ENCODE data around the gene DPH3.
A peak's percentile ranks its signal among the peaks of the same experiment; 100 is the strongest.
"Not testable (repeated sequence)": the region's sequence is repeated elsewhere in the genome, so short reads cannot be mapped to it uniquely, and the experiment has no call there.

DPH3 gene

DNA sequence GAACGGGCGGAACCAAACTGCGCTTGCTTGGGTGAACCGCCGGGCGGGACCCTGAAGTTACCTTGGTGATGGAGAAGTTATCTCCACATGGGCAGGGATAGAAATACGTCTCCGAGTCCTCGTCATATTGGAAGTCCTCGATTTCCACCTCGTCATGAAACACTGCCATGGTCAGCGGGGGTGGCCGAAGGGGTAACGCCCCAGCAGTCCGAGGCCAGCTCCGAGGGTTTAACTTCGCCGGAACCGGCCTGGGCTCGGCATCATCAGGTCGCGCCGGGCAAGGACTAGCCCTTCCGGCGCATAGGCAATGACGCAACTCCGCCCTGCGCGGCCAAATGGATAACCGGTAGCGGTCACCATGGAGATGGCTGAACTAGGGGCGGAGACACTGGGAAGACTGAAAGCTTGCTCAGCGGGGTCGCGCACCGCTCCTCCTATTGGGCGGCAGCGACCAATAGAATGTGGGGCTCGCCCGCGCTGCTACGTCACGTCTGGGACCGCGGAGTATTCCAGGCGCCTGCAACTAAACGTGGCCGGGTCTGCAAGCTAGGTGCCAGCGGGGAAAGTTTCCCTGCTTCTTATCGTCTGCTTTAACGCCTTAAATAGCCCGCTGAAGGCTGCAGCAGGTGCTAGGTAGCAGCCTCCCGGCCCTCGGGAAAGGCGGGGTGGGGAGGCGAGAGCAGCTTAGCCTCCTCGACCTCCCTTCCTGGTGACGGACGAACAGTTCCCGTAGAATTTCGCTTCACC, at the start of gene DPH3, which contains the start of gene OXNAD1:
Gene DPH3 (minus strand): TSS at position 236 of the 747 bp plus-strand sequence. CDS start 67 bp downstream, at position 169.
Gene OXNAD1 (plus strand): TSS at position 505 of the 747 bp plus-strand sequence. CDS start 5,741 bp downstream, outside the sequence.
- DNase-seq (ENCODE audit: low read depth, low spot score) = peak; percentile 100

GRCh38 chr3:16313886-16314645, 49.3 kb upstream of the DPH3 start:
- no peak for DNase-seq (ENCODE audit: low read depth, low spot score)

GRCh38 chr3:16311960-16312451, 47.3 kb upstream of the DPH3 start:
- no peak for DNase-seq (ENCODE audit: low read depth, low spot score)

GRCh38 chr3:16310486-16310885, 45.7 kb upstream of the DPH3 start:
- DNase-seq (ENCODE audit: low read depth, low spot score) = not testable (repeated sequence)

DNA sequence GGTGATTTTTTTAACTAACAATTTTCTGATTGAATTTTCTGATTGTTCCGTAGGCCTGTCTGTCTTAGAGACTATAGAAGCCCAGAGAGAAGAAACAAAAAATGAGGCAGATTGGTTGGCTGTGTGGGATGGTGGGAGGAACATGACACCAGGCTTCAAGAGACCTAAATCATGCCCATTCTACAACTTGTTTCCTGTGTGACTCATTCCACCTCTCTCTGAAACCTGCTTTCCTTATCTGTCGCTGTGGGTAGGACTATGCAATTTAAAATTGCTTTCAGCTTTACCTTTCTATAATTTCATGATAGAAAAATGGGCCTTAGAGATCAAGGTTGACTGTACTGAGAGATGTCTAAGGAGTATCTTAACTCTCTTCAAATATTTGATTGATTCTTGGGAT, 44.8 kb upstream of the DPH3 start:
- DNase-seq (ENCODE audit: low read depth, low spot score) = peak; percentile 33

DNA sequence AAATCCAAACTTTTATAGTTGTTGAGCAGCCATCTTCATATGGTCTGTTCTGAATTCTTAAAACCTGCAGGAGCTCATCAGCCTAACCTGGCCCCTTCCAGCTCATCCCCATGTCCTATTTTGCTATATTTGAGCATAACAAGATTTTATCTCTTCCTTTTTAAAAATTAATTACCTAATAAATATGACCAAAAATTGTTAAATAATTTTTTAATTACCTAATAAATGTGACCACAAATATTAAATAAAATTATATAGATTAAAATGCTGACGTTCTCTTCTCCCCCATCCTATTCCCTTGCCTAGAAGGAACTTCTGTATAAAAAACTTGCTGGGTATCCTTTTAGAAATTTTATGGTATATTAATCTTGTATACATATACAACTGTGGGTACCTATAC, 44.0 kb upstream of the DPH3 start:
- DNase-seq (ENCODE audit: low read depth, low spot score) = no peak

DNA sequence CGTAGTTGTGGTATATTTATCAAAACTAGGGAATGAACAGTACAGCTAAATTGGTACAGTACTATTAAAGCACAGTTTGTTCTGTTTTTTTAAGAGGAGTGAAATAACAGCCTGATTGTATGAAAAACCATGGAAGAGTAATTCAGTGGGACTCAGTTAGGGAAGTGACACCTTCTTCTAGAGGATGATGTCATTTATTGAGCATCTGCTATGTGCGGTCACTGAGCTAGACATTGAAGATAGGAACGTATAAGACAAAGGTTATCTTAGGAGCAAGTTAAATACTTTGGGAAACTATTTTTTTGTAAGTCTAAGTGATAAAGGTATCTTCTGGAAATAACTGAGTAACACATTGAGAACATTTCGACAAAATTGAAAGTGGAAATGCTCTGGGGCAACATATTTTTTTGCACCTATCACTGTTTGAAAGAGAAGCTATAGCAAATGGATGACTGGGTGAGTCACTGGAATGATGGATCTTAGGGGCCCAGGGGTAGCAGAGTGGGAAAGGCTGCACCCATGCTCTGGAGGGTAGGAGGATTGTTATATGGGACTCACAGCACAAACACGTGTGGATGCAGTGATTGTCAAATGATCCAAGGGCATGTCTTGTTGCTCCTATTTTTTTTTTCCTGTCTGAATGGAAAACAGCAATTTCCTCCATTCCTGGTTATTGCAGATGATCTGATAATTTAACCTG, 43.2 kb upstream of the DPH3 start:
- DNase-seq (ENCODE audit: low read depth, low spot score) = no peak

- no peak for DNase-seq (ENCODE audit: low read depth, low spot score)
Observed at GRCh38 chr3:16305111-16305541, 40.4 kb upstream of the DPH3 start.

GRCh38 chr3:16304061-16305010, 39.6 kb upstream of the DPH3 start:
- DNase-seq (ENCODE audit: low read depth, low spot score) = no peak

GRCh38 chr3:16303037-16303575, 38.4 kb upstream of the DPH3 start:
- DNase-seq (ENCODE audit: low read depth, low spot score) = peak; percentile 23

GRCh38 chr3:16302082-16302631, 37.4 kb upstream of the DPH3 start:
- no peak for DNase-seq (ENCODE audit: low read depth, low spot score)

- no peak for DNase-seq (ENCODE audit: low read depth, low spot score)
Observed at GRCh38 chr3:16301507-16301906, 36.8 kb upstream of the DPH3 start.

DNA sequence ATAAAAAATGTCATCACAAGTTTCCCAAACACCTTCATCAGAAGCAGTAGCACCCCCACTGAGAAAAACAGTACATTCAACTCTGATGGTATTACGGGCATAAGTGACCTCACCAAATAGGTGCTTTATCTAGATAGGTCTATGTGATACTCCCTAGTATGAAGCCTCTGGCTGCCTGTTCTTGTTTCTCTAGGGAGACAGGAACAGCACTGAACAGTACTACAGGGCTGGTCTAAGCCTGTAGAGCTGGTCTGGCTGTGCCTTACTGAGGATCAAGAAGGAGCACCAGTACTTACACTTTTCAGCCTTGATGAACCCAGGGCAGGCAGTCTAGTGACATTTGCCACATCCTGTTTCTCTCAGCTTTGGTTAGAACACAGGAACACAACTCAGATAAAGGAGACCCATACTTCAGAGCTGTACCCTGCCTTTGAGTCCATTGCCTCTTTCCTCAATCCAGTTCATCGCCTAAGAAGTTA, 36.2 kb upstream of the DPH3 start:
- DNase-seq (ENCODE audit: low read depth, low spot score) = no peak

- peak; percentile 45 for DNase-seq (ENCODE audit: low read depth, low spot score)
Observed at GRCh38 chr3:16300307-16300706, 35.6 kb upstream of the DPH3 start.

- no peak for DNase-seq (ENCODE audit: low read depth, low spot score)
Observed at GRCh38 chr3:16299746-16300145, 35.0 kb upstream of the DPH3 start.

GRCh38 chr3:16298891-16299290, 34.1 kb upstream of the DPH3 start:
- DNase-seq (ENCODE audit: low read depth, low spot score) = no peak

DNA sequence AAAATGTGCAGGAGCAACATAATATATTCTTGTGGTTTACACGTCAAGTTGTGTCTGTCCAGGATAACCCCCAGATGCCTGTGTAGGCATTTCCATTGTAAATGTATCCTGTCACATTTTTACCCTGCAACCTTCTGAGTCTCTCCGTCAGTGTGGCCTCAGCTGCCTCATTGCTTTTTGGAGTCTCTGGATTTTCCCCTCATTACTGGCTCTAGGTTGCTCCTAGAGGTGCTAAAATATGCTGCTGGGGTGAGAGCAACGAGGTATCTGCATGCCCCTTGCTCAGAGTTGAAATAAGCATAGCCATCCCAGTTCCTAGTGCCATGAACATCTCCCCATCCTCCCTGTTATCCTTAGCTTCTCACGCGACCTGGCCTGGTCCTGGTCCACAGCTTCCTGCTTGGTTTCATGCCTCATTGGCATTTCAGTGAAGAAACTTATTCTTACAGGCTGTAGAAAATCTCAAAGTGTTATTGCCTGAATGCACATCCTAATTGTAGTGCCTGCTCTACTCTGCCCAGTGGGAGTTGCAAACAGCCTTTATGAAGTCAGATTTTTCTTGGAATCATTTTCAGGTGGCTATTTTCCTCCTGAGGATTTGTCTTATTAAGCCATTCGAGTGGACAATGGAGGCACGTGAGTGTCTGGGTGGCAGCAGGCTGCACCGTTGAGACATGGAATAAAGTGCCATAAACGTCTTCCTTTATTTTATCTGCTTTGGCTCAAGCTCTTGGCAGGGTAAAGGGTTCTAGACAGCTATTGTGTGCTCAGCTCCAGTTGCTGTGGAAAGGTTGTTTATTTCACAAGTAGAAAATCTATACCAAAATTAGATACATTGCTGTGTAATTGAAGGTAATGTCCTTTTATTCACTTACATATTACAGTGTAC, 33.5 kb upstream of the DPH3 start:
- no peak for DNase-seq (ENCODE audit: low read depth, low spot score)

DNA sequence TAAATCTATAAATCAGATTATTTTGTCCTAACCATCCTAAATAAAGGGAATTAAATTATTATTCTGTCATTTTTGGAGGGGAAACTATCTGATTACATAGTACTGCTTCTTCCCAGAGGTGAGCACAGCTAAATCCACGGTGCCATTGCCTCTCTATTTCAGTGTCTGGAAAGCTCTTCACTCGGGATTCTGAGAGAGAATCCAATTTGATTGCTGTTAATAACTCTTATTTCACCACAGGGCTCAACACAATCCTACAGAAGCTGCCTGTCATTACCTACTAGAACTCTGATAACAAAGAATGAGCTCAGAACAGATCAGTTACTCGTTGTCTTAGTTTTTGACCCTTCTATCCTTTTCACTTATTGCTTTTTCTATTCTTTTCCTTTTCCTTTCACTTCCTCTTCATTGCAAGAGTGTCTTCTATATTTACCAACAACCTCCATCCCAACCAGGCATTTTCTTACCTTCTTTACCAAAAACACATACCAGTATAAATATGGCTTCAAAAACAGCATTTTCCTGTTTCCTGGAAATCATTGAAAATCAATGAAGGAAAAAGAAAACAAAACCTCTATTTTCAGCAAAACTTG, 30.7 kb upstream of the DPH3 start:
- DNase-seq (ENCODE audit: low read depth, low spot score) = no peak

DNA sequence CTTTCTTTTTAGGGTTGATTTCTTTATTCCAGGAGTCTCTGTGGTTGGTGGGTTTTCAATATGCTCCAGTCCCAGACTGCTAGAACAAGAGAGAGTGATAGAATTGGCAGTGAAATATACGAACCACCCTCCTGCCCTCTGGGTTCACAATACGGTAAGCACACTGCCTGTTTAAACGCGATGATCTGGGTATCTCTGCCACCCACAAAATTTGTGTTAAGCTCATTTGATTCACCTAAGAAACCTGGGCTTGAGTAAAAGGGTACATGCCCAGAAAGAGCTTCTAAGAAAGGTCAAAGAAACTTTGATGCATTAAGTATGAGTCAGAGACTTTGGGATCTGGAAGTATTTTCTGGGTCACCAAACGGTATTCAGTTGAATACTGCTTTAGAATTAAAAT, 30.1 kb upstream of the DPH3 start:
- no peak for DNase-seq (ENCODE audit: low read depth, low spot score)
